Breast epithelium (tissue), 3 donors: Measurements from ENCODE around the gene DCAF10.

ENCODE experiments used
- CTCF ChIP-seq, 3 donors: fragments of 450-650 bp; IDR thresholded peaks; one replicate each; pipeline ENCODE4 v1.5.1; 2016 to 2017; ENCODE audit warnings: antibody characterized with exemption in 3 of 3, mild to moderate bottlenecking in 3 of 3, moderate library complexity in 3 of 3
- POLR2AphosphoS5 ChIP-seq, 3 donors: sonication (generic); formaldehyde crosslinking; IDR thresholded peaks; one replicate each; pipeline ENCODE4 v1.6.1; 2017; ENCODE audit warnings: antibody characterized with exemption in 3 of 3

- TF ChIP-seq CTCF (IDR thresholded peaks at IDR 0.05) (no peak), POLR2AphosphoS5 (IDR thresholded peaks at IDR 0.05) (no peak)
Measured at GRCh38 chr9:37914154-37914551, 113.6 kb downstream of the DCAF10 start.
